ENCODE data around the gene UTP25.

Gene UTP25

DNA sequence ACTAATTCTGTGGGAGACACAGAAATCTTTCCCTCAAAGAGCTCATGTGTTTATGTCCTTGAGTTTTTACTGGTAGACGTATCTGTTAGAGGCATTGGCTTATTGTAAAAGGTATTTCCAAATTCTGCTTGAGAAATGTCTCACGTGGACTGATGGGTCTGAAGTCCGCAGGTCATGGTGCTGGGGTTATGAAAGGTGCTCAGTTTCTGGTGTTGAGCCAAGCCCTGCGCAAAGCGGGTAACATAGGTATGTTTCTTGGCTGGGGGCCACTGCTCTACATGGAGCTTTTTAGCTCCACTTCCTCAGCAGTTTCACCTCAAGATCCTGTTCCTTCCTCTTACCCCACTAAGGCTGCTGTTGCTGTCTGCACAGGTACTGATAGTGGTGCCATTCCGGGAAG, 10.8 kb downstream of the UTP25 start:
- no peak for DNase-seq (ENCODE audit: low read depth in 2 of 3, low spot score in 1 of 3)

DNA sequence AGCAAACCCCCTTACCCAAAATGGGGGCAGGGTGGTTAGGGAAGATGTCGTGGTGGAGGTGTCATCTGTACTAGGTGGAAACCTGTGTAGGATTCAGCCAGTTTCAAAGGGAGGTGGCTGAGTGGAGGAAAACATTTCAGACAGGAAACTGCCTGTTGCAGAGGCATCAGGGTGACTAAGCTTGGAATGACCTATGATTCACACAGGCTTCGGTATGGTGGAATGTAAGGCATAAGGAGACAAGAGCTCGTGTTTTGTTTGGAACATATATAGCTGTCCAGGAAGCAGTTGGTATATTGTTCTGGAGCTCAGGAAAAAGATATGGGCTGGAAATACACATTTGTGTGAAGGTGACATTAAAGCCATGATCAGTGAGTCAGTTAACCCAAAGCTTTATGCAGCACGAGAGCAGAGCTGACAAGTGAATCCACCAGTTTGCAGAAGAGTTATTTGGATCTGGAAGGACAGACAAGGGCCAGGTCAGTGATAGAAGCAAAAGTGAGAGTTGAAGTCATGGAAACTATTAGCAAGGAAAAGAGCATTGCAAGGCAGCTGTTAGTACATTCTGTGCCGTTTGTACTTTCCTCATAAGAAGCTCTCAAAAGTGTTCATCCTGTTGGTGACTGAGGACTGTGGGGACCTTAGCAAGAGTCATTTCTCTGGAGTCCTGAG, 12.2 kb downstream of the UTP25 start:
- no peak for DNase-seq (ENCODE audit: low read depth in 2 of 3, low spot score in 1 of 3)

- no peak for DNase-seq (ENCODE audit: low read depth in 2 of 3, low spot score in 1 of 3)
Measured at GRCh38 chr1:209840611-209841010, 12.8 kb downstream of the UTP25 start.

DNA sequence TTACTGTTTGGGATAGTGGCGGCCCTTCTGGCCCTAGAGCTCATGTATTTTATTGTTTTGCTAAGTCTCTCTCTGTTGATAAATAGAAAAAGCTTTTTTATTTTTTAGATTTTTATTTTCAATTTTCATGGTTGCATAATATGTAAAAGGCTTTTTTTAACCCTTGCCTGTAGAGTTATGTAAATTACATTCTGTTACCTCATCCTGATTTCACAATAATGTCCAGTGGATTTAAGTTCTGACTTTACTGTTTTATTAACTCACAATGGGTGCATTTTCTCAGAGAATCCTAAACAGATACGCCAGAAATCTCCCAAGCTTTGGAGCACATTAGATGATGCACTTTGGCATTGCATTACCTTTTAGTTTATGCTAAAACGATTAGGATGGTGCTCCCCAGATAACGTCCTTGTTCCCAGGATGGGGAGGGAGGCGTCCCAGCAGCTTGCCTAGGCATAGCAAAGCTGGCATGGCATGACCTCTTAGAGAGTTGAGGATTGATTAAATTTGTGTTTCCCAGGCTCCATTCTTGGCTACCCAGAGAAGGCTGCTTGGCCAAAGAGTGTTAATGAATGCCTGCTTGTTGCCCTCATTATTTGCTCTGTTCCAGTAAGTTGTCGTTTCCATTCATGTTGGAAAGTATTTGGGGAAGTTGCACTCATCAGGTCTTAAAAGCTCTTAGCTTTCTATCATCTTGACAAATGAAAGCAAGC, 17.1 kb downstream of the UTP25 start:
- no peak for DNase-seq (ENCODE audit: low read depth in 2 of 3, low spot score in 1 of 3)

- DNase-seq (ENCODE audit: low read depth in 2 of 3, low spot score in 1 of 3) = no peak
Measured at GRCh38 chr1:209845408-209845725, 17.6 kb downstream of the UTP25 start.

GRCh38 chr1:209849388-209849787, 21.6 kb downstream of the UTP25 start:
- DNase-seq (ENCODE audit: low read depth in 2 of 3, low spot score in 1 of 3) = no peak

GRCh38 chr1:209850342-209850979, 22.7 kb downstream of the UTP25 start:
- peak in 2 of 3 donors; percentile 20 to 21 for DNase-seq (ENCODE audit: low read depth in 2 of 3, low spot score in 1 of 3)

DNA sequence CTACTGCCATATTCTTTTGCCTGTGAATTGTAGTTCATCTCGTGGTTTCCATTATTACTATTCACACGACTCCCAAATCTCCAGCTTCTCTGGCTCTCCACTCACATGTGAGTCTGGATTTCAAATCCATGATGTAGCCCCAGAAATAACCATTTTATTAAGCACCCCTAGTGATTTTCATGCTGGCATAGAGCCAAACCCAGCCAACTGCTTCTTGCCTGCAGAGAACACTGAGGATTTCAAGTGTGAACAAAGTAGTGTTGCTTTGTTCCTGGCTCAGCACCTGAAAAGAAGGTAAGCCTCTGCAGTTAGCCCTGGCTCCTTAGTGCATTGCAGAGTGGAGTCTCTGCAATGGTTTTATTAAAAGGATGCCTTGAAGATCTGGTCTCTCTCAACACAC, 25.9 kb downstream of the UTP25 start:
- no peak for DNase-seq (ENCODE audit: low read depth in 2 of 3, low spot score in 1 of 3)

GRCh38 chr1:209854196-209854595, 26.4 kb downstream of the UTP25 start:
- DNase-seq (ENCODE audit: low read depth in 2 of 3, low spot score in 1 of 3) = no peak

DNA sequence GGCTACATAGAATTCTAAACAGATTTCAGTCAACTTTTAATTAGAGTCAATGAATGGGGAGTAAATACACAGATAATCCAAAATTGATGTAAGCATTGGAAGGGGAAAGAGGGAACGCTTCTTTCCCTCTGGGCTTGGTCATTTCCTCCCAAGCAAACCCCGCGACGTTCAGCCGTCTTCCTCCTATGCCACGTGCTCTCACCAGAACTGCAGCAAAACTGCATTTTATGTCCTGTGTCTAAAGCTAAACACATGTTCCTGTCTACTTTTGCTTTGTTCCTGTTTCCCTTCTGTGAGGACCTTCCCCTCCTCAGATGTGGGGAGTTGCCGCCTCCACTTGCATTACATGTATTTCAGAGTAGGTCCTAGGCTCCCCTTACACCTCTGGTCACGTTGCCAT, 27.2 kb downstream of the UTP25 start:
- no peak for DNase-seq (ENCODE audit: low read depth in 2 of 3, low spot score in 1 of 3)

GRCh38 chr1:209855623-209856022, 27.9 kb downstream of the UTP25 start:
- no peak for DNase-seq (ENCODE audit: low read depth in 2 of 3, low spot score in 1 of 3)

DNA sequence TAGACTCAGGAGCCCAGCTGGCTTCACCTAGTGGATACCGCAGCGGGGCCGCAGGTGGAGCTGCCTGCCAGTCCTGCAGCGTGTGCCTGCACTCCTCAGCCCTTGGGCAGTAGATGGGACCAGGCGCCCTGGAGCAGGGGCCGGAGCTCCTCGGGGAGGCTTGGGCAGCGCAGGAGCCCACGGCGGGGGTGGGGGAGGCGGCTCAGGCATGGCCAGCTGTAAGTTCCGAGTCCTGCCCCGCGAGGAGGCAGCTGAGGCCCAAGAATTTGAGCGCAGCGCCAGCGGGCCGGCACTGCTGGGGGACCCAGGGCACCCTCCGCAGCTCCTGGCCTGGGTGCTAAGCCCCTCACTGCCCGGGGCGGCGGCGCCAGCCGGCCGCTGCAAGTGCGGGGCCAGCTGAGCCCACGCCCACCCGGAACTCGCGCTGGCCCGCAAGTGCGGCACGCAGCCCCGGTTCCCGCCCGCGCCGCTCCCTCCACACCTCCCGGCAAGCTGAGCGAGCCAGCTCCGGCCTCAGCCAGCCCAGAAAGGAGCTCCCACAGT, 30.9 kb downstream of the UTP25 start:
- DNase-seq (ENCODE audit: low read depth in 2 of 3, low spot score in 1 of 3) = no peak

DNA sequence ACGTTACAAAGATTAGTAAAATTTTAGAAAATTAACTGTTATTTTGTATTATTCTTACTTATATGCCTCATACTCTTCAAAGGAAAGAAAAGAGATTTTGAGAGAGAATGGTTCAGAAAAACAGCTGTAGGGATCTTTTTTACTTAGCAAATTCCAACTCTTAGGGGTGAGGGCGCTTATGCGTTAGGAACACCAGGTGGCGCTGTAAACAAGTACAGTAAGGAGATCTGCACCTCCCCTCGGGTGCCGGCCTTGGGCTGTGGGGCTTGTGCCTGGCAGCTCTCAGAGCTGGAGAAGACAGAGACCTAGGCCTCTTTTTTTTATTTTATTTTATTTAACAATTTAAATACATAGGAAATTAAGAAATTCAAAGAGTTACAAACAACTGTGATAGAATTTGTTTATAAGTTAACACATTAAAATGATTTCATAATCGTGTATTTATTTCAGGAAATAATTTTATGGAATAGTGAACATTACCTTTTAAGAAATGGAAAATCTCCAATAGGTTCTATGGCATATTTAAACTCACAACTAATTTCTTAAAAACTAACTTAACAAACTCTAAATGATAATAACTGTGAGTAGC, 32.6 kb downstream of the UTP25 start:
- peak; percentile 54 to 68 (median 63) for DNase-seq (ENCODE audit: low read depth in 2 of 3, low spot score in 1 of 3)

GRCh38 chr1:209861242-209861641, 33.5 kb downstream of the UTP25 start:
- no peak for DNase-seq (ENCODE audit: low read depth in 2 of 3, low spot score in 1 of 3)

GRCh38 chr1:209862391-209863356, 34.9 kb downstream of the UTP25 start:
- no peak for DNase-seq (ENCODE audit: low read depth in 2 of 3, low spot score in 1 of 3)

DNA sequence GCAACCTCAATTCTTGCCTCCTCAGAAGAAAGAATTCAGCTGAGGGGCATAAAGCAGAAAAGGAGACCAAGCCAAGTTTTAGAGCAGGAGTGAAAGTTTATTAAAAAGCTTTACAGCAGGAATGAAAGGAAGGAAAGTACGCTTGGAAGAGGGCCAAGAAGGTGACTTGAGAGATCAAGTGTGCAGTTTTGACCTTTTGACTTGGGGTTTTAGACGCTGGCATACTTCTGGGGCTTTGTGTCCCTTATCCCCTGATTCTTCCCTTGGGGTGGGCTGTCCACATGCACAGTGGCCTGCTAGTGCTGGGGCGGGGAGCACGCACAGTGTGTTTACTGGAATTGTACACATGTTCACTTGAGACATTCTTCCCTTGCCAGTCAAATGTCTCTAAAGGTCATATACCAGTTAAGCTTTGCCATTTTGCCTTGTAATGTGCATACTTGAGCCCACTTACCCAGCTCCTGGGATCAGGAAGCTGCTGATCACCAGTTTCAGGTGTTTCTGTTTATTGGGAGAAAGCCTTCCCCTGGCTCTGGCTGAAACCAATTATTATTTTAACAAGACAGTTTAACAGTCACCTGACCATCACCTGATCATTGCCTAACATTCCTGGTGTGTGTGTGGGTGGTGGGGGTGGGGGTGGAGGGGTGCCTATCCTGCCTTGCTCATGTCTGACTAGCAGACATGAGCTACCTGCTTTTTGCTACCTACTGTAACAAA, 36.2 kb downstream of the UTP25 start:
- no peak for DNase-seq (ENCODE audit: low read depth in 2 of 3, low spot score in 1 of 3)

- no peak for DNase-seq (ENCODE audit: low read depth in 2 of 3, low spot score in 1 of 3)
Measured at GRCh38 chr1:209866201-209866600, 38.4 kb downstream of the UTP25 start.

DNA sequence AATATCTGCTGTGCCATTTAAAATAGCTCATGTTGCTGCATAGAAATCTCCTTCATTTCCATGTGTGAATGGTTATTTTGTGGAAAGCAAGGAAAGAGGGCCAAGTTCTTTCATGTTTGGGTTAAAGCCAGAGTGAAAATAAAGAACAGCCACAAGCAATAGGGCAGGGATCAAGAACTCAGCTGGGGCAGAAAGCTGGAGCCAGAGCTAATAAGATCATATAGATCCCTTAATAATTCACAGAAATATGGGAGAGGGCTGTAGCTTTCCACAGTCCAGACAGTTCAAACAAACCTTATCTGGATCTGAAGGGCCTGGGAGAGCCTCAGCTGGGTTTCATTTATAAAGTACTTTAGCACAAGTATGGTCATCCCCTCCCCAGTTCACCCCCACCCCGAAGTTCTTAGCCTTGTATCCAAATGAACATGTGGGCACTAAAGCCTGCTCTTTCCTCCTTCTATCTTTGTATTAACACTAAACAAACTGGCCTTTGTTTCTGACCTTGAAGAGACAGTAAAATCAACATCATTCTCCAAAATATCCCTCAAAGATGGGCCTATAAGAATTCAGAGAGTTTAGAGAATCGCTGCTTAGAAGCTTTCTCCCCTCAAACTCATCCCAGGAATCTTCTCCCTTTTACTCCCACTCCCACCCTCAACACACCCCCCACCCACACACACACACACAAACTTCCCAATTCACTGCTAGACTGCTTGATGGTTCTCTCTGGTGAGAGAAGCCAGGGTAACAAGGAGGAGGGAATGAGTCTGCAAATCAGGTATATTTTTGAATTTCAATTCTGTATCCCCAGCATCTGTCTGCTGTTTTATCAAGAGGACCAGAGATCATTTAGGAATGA, 41.7 kb downstream of the UTP25 start:
- DNase-seq (ENCODE audit: low read depth in 2 of 3, low spot score in 1 of 3) = no peak

DNA sequence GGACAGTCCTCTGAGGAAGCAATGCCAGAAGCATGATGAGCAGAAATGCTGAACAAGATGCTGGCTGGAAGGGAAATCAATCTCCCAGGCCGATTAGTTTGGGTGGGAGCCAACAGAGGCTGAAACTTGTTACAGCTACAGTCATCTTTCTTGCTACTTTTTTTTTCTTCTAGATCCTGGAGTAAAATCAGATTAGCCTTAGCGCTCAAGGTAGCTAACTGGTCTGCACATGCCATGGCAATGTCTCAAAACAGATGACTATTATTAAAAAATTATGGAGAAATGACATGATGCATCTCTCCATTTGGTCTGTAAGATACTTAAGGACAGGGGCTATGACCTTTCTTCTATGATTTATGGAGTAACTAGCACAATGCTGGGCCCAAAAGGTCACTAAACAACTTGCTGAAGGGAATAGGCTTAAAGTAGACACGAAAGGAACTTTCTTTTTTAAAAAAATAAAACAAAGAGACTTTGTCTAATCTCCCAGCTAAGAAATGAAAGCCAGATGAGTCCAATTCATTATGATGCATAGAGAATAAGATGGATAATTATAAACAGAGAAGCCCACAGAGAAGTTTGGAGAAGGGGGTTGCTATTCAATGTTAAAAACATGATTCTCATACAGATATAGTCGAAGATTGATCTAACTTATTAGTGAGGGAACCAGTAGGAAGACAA, 42.5 kb downstream of the UTP25 start:
- no peak for DNase-seq (ENCODE audit: low read depth in 2 of 3, low spot score in 1 of 3)

All from stimulated activated CD4-positive, alpha-beta T cell treated with anti-CD3 and anti-CD28 coated beads, Interleukin-12 subunit alpha, Interleukin-12 subunit beta, amount 100 ng/mL, for 48 hours (primary cell).